ENCODE measurements around the gene NATD1. TPM values are rescaled to one million over a fixed set of nuclear protein-coding genes. Genes with fewer than 3 reads are reported as not detected.

NATD1 gene
- polyA plus RNA-seq, 1 experiment: 13.3 TPM

DNA sequence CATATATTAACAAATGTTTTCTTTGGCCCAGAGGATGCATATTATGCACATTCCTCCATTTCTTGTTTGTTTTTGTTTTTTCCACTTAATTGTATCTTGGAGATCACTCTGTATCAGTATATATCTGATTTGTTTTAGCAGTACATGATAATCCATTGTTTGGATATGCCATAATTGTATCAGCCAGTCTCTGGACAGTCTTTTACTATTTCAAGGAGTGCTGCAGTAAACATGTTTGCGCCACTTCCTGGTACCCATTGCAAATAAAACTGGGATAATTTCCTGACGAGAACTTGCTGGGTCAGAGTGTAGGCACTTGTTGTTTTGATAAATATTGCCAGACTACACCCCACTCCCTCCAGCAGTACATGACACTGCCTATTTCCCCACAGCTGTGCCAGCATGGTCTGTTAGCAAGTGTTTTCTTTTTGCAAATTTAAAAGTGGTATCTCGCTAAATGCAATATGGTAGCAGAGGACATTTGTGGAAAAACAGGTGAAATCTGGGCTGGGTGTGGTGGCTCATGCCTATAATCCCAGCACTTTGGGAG lies 34.3 kb downstream of the NATD1 start:
- ChIA-PET POLR2A (no interaction called here), CTCF (no interaction called here)
- TF ChIP-seq, protein P1, sequence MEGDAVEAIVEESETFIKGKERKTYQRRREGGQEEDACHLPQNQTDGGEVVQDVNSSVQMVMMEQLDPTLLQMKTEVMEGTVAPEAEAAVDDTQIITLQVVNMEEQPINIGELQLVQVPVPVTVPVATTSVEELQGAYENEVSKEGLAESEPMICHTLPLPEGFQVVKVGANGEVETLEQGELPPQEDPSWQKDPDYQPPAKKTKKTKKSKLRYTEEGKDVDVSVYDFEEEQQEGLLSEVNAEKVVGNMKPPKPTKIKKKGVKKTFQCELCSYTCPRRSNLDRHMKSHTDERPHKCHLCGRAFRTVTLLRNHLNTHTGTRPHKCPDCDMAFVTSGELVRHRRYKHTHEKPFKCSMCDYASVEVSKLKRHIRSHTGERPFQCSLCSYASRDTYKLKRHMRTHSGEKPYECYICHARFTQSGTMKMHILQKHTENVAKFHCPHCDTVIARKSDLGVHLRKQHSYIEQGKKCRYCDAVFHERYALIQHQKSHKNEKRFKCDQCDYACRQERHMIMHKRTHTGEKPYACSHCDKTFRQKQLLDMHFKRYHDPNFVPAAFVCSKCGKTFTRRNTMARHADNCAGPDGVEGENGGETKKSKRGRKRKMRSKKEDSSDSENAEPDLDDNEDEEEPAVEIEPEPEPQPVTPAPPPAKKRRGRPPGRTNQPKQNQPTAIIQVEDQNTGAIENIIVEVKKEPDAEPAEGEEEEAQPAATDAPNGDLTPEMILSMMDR (IDR thresholded peaks at IDR 0.05; ENCODE audit: insufficient read depth, low read depth, low read length): no peak

DNA sequence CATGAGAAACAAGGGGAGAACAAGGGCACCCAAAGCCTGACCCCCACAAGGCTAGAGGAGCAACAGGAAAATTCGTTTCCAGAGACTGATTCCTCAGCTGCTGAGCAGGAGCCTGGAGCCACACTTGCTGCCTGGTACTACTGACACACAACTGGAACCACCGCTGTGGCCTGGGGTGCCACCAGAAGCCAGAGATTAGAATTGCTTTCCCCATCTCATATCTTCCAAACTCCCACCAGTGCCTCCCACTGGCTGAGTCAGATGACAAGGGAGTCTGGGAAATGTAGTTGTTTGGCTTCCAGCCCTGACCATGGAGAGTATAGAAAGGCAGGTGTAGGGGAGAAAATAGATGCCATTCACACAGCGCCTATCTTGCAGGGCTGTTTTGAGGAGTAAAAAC lies 35.1 kb downstream of the NATD1 start:
- TF ChIP-seq, protein P1 (IDR thresholded peaks at IDR 0.05; ENCODE audit: insufficient read depth, low read depth, low read length): peak; percentile 7; the same call in 1 of the 2 replicates
- CTCF ChIA-PET: interaction anchor here (0.8 to 1.2 kb wide), 2 partner anchors 67 to 68 kb away, joined by 4 to 6 read pairs; no protein-coding TSS in a partner anchor
- POLR2A ChIA-PET: no interaction called here
- Histone ChIP-seq H3K27me3 (ENCODE audit: control insufficient read depth, insufficient read depth, low read length) (no peaks in the 10 kb centered on the region), H3K4me3 (ENCODE audit: low read depth, low read length) (no peak overlapping the region), H3K36me3 (ENCODE audit: control insufficient read depth, insufficient read depth, low read length) (peaks cover 2% of the 10 kb centered on the region)
- DNase-seq (ENCODE audit: low read depth): no peak

More for the DNA sequence above, 34.3 kb downstream of the NATD1 start:
- Histone ChIP-seq H3K27me3 (ENCODE audit: control insufficient read depth, insufficient read depth, low read length) (no peaks in the 10 kb centered on the region), H3K4me3 (ENCODE audit: low read depth, low read length) (no peak overlapping the region), H3K36me3 (ENCODE audit: control insufficient read depth, insufficient read depth, low read length) (peaks cover 2% of the 10 kb centered on the region)
- DNase-seq (ENCODE audit: low read depth): no peak

DNA sequence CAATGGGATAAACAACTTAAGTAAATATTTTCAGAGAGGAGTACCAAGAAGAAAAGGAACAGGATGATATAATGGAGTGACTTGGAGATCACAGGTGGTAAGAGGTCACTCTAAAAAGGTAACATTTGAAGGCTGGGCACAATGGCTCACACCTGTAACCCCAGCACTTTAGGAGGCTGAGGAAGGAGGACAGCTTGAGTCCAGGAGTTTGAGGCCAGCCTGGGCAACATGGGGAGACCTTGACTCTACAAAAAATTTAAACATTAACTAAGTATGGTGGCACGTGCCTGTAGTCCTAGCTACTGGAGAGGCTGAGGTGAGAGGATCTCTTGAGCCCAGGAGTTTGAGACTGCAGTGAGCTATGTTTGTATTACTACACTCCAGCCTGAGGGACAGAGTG lies 35.9 kb downstream of the NATD1 start:
- H3K27me3 ChIP-seq (ENCODE audit: control insufficient read depth, insufficient read depth, low read length): no peaks in the 10 kb centered on the region
- TF ChIP-seq, protein P1 (IDR thresholded peaks at IDR 0.05; ENCODE audit: insufficient read depth, low read depth, low read length): no peak
- H3K4me3 ChIP-seq (ENCODE audit: low read depth, low read length): no peak overlapping the region
- DNase-seq (ENCODE audit: low read depth): no peak
- H3K36me3 ChIP-seq (ENCODE audit: control insufficient read depth, insufficient read depth, low read length): peaks cover under 1% of the 10 kb centered on the region; the same call in 1 of the 2 replicates
- POLR2A ChIA-PET: no interaction called here
- CTCF ChIA-PET: interaction anchor here (1.2 kb wide), 2 partner anchors 67 to 294 kb away, joined by 3 to 4 read pairs; no protein-coding TSS in a partner anchor

DNA sequence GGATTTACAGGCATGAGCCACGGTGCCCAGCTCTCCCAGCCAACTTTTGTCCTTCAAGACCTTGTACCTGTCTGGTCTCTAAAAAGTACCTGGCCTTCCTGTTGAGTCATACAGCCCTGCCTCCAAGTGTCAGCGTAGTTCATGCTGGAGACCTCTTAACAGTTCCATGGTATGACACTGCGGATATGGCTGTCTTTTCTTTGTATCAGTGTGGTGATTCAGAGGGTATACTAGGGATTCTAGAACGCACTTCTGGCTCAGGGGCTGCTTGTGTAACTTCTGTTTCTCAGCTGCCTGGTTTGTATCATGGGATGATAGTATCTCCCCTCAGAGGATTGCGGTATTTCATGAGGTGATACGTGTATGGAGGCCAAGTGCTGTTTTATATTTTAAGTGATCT lies 37.3 kb downstream of the NATD1 start:
- CTCF ChIA-PET: interaction anchor here (1.2 to 1.7 kb wide), 2 partner anchors 23 to 296 kb away, joined by 3 to 5 read pairs; no protein-coding TSS in a partner anchor

DNA sequence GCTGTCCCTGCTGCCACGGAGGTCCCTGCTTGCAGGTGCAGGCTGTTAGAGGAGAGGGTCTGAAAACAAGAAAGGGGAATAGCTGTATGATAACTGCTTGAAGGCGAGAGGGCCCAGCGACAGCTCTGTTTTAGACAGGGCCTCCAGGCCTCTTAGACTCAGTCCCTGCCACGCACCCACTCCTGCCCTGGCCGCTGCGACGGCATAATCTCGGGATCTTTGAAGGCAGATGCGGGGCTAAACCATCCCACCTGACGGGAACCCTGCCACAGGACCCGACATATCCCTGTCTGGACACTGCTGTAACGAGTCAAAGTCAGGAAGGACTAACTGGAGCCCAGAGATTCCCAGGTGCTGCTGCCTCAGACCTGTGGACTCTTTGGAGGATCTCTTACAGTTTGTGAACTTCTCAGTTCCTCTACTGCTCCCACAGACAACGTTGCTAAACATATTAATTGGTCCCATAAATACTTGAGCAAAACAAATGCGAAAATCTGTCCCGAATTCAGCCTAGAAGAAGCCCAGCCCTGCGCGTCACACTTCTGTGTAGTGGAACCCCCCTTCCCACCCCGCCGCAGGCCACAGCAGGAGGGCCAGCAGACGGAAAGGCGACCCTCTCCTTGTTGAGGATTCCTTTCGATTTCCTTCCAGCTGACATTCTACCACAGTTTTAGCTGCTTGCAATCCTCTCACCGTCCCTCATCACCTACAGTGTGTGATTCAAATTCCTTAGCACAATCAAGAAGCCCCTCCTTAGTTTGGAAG lies 38.3 kb downstream of the NATD1 start:
- no peak for DNase-seq (ENCODE audit: low read depth)
- CTCF ChIA-PET: interaction anchor here (1.5 to 1.7 kb wide), 2 partner anchors 24 to 27 kb away, joined by 3 to 5 read pairs; no protein-coding TSS in a partner anchor

More for the DNA sequence above, 37.3 kb downstream of the NATD1 start:
- TF ChIP-seq, protein P1 (IDR thresholded peaks at IDR 0.05; ENCODE audit: insufficient read depth, low read depth, low read length): no peak
- Histone ChIP-seq H3K36me3 (ENCODE audit: control insufficient read depth, insufficient read depth, low read length) (peaks cover 2% of the 10 kb centered on the region), H3K4me3 (ENCODE audit: low read depth, low read length) (no peak overlapping the region), H3K27me3 (ENCODE audit: control insufficient read depth, insufficient read depth, low read length) (no peaks in the 10 kb centered on the region)
- POLR2A ChIA-PET: no interaction called here
- DNase-seq (ENCODE audit: low read depth): no peak

More for the DNA sequence above, 38.3 kb downstream of the NATD1 start:
- H3K27me3 ChIP-seq (ENCODE audit: control insufficient read depth, insufficient read depth, low read length): no peaks in the 10 kb centered on the region
- POLR2A ChIA-PET: no interaction called here
- H3K36me3 ChIP-seq (ENCODE audit: control insufficient read depth, insufficient read depth, low read length): peaks cover 5% of the 10 kb centered on the region; the same call in 1 of the 2 replicates
- TF ChIP-seq, protein P1 (IDR thresholded peaks at IDR 0.05; ENCODE audit: insufficient read depth, low read depth, low read length): no peak
- peak overlapping the region; percentile 92 for H3K4me3 ChIP-seq (ENCODE audit: low read depth, low read length)

Measured in BJ (cell line).